GM23338 (cell line): ENCODE measurements around the gene FRMD4A. TPM values are rescaled to one million over a fixed set of nuclear protein-coding genes. Genes with fewer than 3 reads are reported as not detected.

Experiments used
- ATAC-seq: fragments of 200-7000 bp; cut with Tn5 transposase; 3 replicates; pipeline ENCODE4 v1.9.1; 2020
- DNase-seq: peaks from one replicate; pipeline ENCODE4 v3.0.0-alpha.2; 2015; ENCODE audit warnings: low spot score
- H2AFZ ChIP-seq: fragments of 200-600 bp; sonication (generic); 2 replicates; pipeline ENCODE4 v1.8.0; 2016; ENCODE audit warnings: antibody characterized with exemption, mild to moderate bottlenecking, moderate library complexity
- H3F3A ChIP-seq: fragments of 200-600 bp; sonication (generic); replicated peaks from 2 replicates; pipeline ENCODE4 v1.8.0; 2017; ENCODE audit warnings: antibody characterized with exemption, mixed run types, low read depth
- H3K27ac ChIP-seq: fragments of 200-600 bp; sonication (generic); 2 replicates; pipeline ENCODE4 v1.6.1; 2016; ENCODE audit warnings: low read depth
- H3K27me3 ChIP-seq: fragments of 200-600 bp; sonication (generic); 2 replicates; pipeline ENCODE4 v1.8.0; 2016; ENCODE audit warnings: mild to moderate bottlenecking, mixed run types, moderate library complexity; ENCODE audit not compliant: insufficient read depth
- H3K36me3 ChIP-seq: fragments of 200-600 bp; sonication (generic); 2 replicates; pipeline ENCODE4 v1.8.0; 2016; ENCODE audit warnings: mild to moderate bottlenecking; ENCODE audit not compliant: insufficient read depth
- H3K4me1 ChIP-seq: fragments of 200-600 bp; sonication (generic); 2 replicates; pipeline ENCODE4 v1.8.0; 2016; ENCODE audit warnings: mild to moderate bottlenecking, moderate library complexity; ENCODE audit not compliant: insufficient read depth
- H3K4me2 ChIP-seq: fragments of 200-600 bp; sonication (generic); 2 replicates; pipeline ENCODE4 v1.7.1; 2017; ENCODE audit warnings: mixed run types
- H3K4me3 ChIP-seq: fragments of 200-600 bp; sonication (generic); 2 replicates; pipeline ENCODE4 v1.6.1; 2016; ENCODE audit warnings: mixed run types
- H3K79me2 ChIP-seq: fragments of 200-600 bp; sonication (generic); replicated peaks from 2 replicates; pipeline ENCODE4 v1.8.0; 2017; ENCODE audit warnings: mild to moderate bottlenecking; ENCODE audit not compliant: insufficient read depth
- H3K9me2 ChIP-seq: fragments of 200-600 bp; sonication (generic); 2 replicates; pipeline ENCODE4 v1.8.0; 2017; ENCODE audit not compliant: insufficient read depth
- H4K20me1 ChIP-seq: fragments of 200-600 bp; sonication (generic); replicated peaks from 2 replicates; pipeline ENCODE4 v1.8.0; 2017; ENCODE audit warnings: mild to moderate bottlenecking; ENCODE audit not compliant: insufficient read depth
- H3K27ac Mint-ChIP-seq: 2 replicates; pipeline ENCODE4 v1.8.0; 2020; ENCODE audit warnings: inconsistent platforms, mild to moderate bottlenecking, moderate library complexity, mixed read lengths
- H3K27me3 Mint-ChIP-seq: 3 replicates; pipeline ENCODE4 v1.8.0; 2022; ENCODE audit warnings: low read depth, mild to moderate bottlenecking, moderate library complexity, mixed read lengths, inconsistent platforms; ENCODE audit not compliant: insufficient read depth, poor library complexity
- H3K36me3 Mint-ChIP-seq: 3 replicates; pipeline ENCODE4 v1.8.0; 2021; ENCODE audit warnings: low read depth, mild to moderate bottlenecking, inconsistent platforms, moderate library complexity, mixed read lengths
- H3K4me1 Mint-ChIP-seq: 3 replicates; pipeline ENCODE4 v1.8.0; 2020; ENCODE audit warnings: mild to moderate bottlenecking, inconsistent platforms, mixed read lengths
- H3K4me3 Mint-ChIP-seq: 3 replicates; pipeline ENCODE4 v1.8.0; 2021; ENCODE audit warnings: moderate library complexity, mild to moderate bottlenecking, inconsistent platforms, mixed read lengths
- H3K9me3 Mint-ChIP-seq: 3 replicates; pipeline ENCODE4 v1.8.0; 2020; ENCODE audit warnings: moderate library complexity, mild to moderate bottlenecking, inconsistent platforms, mixed read lengths
- CREB1 ChIP-seq: fragments of 250-450 bp; sonication (Bioruptor Pico); IDR thresholded peaks from 2 replicates; pipeline ENCODE4 v1.5.0; 2020; ENCODE audit warnings: low read depth, mild to moderate bottlenecking, moderate library complexity
- CTCF ChIP-seq, 2 experiments: fragments of 200-600 bp in 1 of 2; sonication (generic) in 1 of 2; conservative IDR thresholded peaks; 2 replicates each; pipeline versions ENCODE4 v1.5.1 to v1.6.1; 2016 to 2017; ENCODE audit warnings: antibody characterized with exemption in 2 of 2, low read depth in 2 of 2, mild to moderate bottlenecking in 2 of 2, moderate library complexity in 1 of 2
- ETS1 ChIP-seq: IDR thresholded peaks from 2 replicates; pipeline ENCODE4 v1.6.1; 2016; ENCODE audit warnings: antibody characterized with exemption
- EZH2phosphoT487 ChIP-seq: fragments of 200-600 bp; sonication (generic); IDR thresholded peaks from one replicate; pipeline ENCODE4 v1.8.1; 2018; ENCODE audit warnings: antibody characterized with exemption; ENCODE audit not compliant: unreplicated experiment
- JUNB ChIP-seq: IDR thresholded peaks from one replicate; pipeline ENCODE4 v1.6.1; 2016; ENCODE audit warnings: antibody characterized with exemption; ENCODE audit not compliant: unreplicated experiment
- NANOG ChIP-seq: IDR thresholded peaks from 2 replicates; pipeline ENCODE4 v1.6.1; 2016; ENCODE audit warnings: antibody characterized with exemption, borderline replicate concordance
- POLR2AphosphoS5 ChIP-seq: IDR thresholded peaks from 2 replicates; pipeline ENCODE4 v1.6.1; 2016; ENCODE audit warnings: antibody characterized with exemption, low read depth
- REST ChIP-seq: IDR thresholded peaks from one replicate; pipeline ENCODE4 v1.6.1; 2018; ENCODE audit warnings: antibody characterized with exemption; ENCODE audit not compliant: unreplicated experiment
- STAT1 ChIP-seq: IDR thresholded peaks from one replicate; pipeline ENCODE4 v1.6.1; 2016; ENCODE audit warnings: antibody characterized with exemption; ENCODE audit not compliant: unreplicated experiment
- ZNF114 ChIP-seq: fragments of 250-450 bp; sonication (Bioruptor Pico); IDR thresholded peaks from 2 replicates; pipeline ENCODE4 v1.5.0; 2020; ENCODE audit warnings: mild to moderate bottlenecking, moderate library complexity
- ZNF462 ChIP-seq: fragments of 250-450 bp; sonication (Bioruptor Pico); IDR thresholded peaks from 2 replicates; pipeline ENCODE4 v1.5.0; 2020; ENCODE audit warnings: mild to moderate bottlenecking, moderate library complexity
- polyA plus RNA-seq: library from polyadenylated mRNA; unstranded; fragments of >200 nt; fragmentation: Nextera tagmentation; extraction: Ambion mirVana; gene quantifications from 2 replicates; pipeline ENCODE4 v1.2.1, GENCODE V29; 2016
- total RNA-seq: library from RNA; depleted of rRNA; stranded (reverse); fragments of >200 nt; shearing (Covaris generic); gene quantifications from 2 replicates; pipeline ENCODE4 v1.2.3, GENCODE V29; 2014

Gene FRMD4A
- total and polyA plus RNA-seq, 2 experiments from 2014 or later = 14.0 to 20.1 TPM

- Histone ChIP-seq H2AFZ (no peak overlapping the region), H4K20me1 (no peaks in the 10 kb centered on the region), H3K79me2 (no peaks in the 10 kb centered on the region), H3K4me3 (no peak overlapping the region), H3K36me3 (no peaks in the 10 kb centered on the region), H3K4me2 (no peak overlapping the region), H3K27ac (no peak overlapping the region), H3K27me3 (no peaks in the 10 kb centered on the region), H3K4me1 (no peaks in the 10 kb centered on the region), H3K9me2 (peaks cover 6% of the 10 kb centered on the region; the same call in 1 of the 2 replicates), H3F3A (no peaks in the 10 kb centered on the region)
- Mint-ChIP-seq H3K4me3 (no peak overlapping the region), H3K4me1 (no peaks in the 10 kb centered on the region; the same call in 2 of the 3 replicates), H3K9me3 (no peaks in the 10 kb centered on the region; the same call in 2 of the 3 replicates), H3K27me3 (peaks cover 4% of the 10 kb centered on the region), H3K36me3 (no peaks in the 10 kb centered on the region), H3K27ac (no peak overlapping the region)
- DNase-seq = no peak
- no peak for ATAC-seq
- TF ChIP-seq POLR2AphosphoS5 = no peak
- no peak for TF ChIP-seq ETS1
- no peak for TF ChIP-seq CREB1
- no peak for TF ChIP-seq JUNB
- no peak for TF ChIP-seq EZH2phosphoT487
- no peak for TF ChIP-seq CTCF (conservative IDR thresholded peaks at IDR 0.05; ENCODE audit: low read depth in 2 of 2)
- no peak for TF ChIP-seq ZNF462 (CRISPR knock-in tag)
- TF ChIP-seq STAT1 = no peak
- TF ChIP-seq REST = no peak
- no peak for TF ChIP-seq ZNF114 (CRISPR knock-in tag)
- no peak for TF ChIP-seq NANOG
Observed at GRCh38 chr10:14370894-14371293, 40.2 kb upstream of the FRMD4A start.
